ENCODE data around the gene CRKL. TPM values are rescaled to one million over a fixed set of nuclear protein-coding genes. Genes with fewer than 3 reads are reported as not detected.

CRKL gene
- total and polyA plus RNA-seq, 2 of the 4 experiments (the other 2 are of a cell fraction) = 20.6 to 35.5 TPM

DNA sequence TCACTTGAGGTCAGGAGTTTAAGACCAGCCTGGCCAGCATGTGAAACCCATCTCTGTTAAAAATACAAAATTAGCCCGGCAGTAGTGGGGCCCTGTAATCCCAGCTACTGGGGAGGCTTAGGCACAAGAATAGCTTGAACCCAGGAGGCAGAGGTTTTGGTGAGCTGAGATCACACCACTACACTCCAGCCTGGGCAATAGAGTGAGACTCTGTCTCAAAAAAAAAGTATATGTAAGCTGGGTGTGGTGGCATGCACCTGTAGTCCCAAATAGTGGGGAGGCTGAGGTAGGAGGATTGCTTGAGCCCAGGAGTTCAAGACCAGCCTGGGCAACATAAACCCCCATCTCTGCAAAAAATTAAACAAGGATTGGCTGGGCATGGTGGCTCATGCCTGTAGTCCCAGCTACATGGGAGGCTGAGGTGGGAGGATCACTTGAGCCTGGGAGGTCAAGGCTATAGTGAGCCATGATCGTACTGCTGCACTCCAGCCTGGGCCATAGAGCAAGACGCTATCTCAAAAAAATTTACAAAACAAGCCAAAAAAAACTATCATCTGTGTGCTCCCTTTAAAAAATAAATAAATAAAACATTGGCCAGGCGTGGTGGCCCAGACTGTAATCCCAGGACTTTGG is 10.8 kb downstream of the CRKL start:
- H3K56ac ChIP-seq (ENCODE audit: extremely low read depth, insufficient read depth, low read length) = no peak overlapping the region
- H3K27ac ChIP-seq (ENCODE audit: insufficient read depth, low read length) = no peak overlapping the region
- H3K9me1 ChIP-seq (ENCODE audit: insufficient read depth, low read length) = peaks cover 13% of the 10 kb centered on the region
- H2AK5ac ChIP-seq (ENCODE audit: low read depth, low read length) = no peak overlapping the region
- H2BK120ac ChIP-seq (ENCODE audit: low read depth, low read length) = no peak overlapping the region
- H2AFZ ChIP-seq (replicated peaks; ENCODE audit: low read length, poor library complexity) = no peak overlapping the region
- no TSS peak for BruUV-seq (replicated peaks)
- H3K4me3 ChIP-seq (ENCODE audit: insufficient read depth, low read depth, low read length) = no peak overlapping the region
- no peak overlapping the region for H3K23ac ChIP-seq (ENCODE audit: low read depth, low read length)
- H3K27me3 ChIP-seq (ENCODE audit: control insufficient read depth, insufficient read depth, low read length) = no peaks in the 10 kb centered on the region
- TF ChIP-seq BHLHE40 (IDR thresholded peaks at IDR 0.05; ENCODE audit: low read depth, low read length) = no peak
- no peak for TF ChIP-seq POLR2A (IDR thresholded peaks at IDR 0.05; ENCODE audit: low read depth, low read length)
- TF ChIP-seq, protein P1, sequence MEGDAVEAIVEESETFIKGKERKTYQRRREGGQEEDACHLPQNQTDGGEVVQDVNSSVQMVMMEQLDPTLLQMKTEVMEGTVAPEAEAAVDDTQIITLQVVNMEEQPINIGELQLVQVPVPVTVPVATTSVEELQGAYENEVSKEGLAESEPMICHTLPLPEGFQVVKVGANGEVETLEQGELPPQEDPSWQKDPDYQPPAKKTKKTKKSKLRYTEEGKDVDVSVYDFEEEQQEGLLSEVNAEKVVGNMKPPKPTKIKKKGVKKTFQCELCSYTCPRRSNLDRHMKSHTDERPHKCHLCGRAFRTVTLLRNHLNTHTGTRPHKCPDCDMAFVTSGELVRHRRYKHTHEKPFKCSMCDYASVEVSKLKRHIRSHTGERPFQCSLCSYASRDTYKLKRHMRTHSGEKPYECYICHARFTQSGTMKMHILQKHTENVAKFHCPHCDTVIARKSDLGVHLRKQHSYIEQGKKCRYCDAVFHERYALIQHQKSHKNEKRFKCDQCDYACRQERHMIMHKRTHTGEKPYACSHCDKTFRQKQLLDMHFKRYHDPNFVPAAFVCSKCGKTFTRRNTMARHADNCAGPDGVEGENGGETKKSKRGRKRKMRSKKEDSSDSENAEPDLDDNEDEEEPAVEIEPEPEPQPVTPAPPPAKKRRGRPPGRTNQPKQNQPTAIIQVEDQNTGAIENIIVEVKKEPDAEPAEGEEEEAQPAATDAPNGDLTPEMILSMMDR (conservative IDR thresholded peaks at IDR 0.05; ENCODE audit: low read depth, low read length) = no peak
- TF ChIP-seq RAD21 (IDR thresholded peaks at IDR 0.05; ENCODE audit: low read length) = no peak
- TF ChIP-seq RCOR1 (IDR thresholded peaks at IDR 0.05; ENCODE audit: insufficient replicate concordance, low read length) = no peak
- TF ChIP-seq MAZ (IDR thresholded peaks at IDR 0.05; ENCODE audit: borderline replicate concordance, low read depth, low read length) = no peak
- no peak for TF ChIP-seq CHD1 (IDR thresholded peaks at IDR 0.05; ENCODE audit: low read depth, low read length)
- TF ChIP-seq RFX5 (IDR thresholded peaks at IDR 0.05; ENCODE audit: low read depth, low read length) = no peak
- TF ChIP-seq MAFK (IDR thresholded peaks at IDR 0.05; ENCODE audit: low read depth, low read length) = no peak
- TF ChIP-seq NFE2L2 (IDR thresholded peaks at IDR 0.05; ENCODE audit: low read depth, low read length) = no peak
- TF ChIP-seq MXI1 (IDR thresholded peaks at IDR 0.05; ENCODE audit: borderline replicate concordance, low read depth, low read length) = no peak
- no peak overlapping the region for H3K4ac ChIP-seq (ENCODE audit: low read depth, low read length)
- H4K20me1 ChIP-seq (ENCODE audit: insufficient read depth, low read length) = peaks cover 99% of the 10 kb centered on the region
- no peak overlapping the region for H3K18ac ChIP-seq (ENCODE audit: low read depth, low read length)
- peaks cover 3% of the 10 kb centered on the region for H3K4me1 ChIP-seq (ENCODE audit: control insufficient read depth, insufficient read depth, low read length)
- no peaks in the 10 kb centered on the region for H3K9me3 ChIP-seq (ENCODE audit: control insufficient read depth, insufficient read depth, low read length)
- DNase-seq = no peak
- H3K4me2 ChIP-seq (ENCODE audit: low read depth, low read length) = no peak overlapping the region
- no peak overlapping the region for H3K14ac ChIP-seq (replicated peaks; ENCODE audit: low read depth, low read length)
- no peak overlapping the region for H2BK15ac ChIP-seq (ENCODE audit: low read depth, low read length)
- dilution Hi-C loops (cut with HindIII; ENCODE audit: low sequenced_read_pairs, unreplicated experiment) = no loop called here
- H2BK20ac ChIP-seq (ENCODE audit: low read depth, low read length) = no peak overlapping the region
- no peak overlapping the region for H2BK5ac ChIP-seq (ENCODE audit: low read depth, low read length, poor library complexity, severe bottlenecking)
- no peak for ATAC-seq (ENCODE audit: low read depth)
- CTCF ChIA-PET = no interaction called here
- no peak overlapping the region for H4K91ac ChIP-seq (ENCODE audit: insufficient read depth, low read depth, low read length)
- no peak overlapping the region for H4K5ac ChIP-seq (ENCODE audit: low read depth, low read length)
- H4K8ac ChIP-seq (ENCODE audit: low read depth in 2 of 2, low read length in 2 of 2) = no peak overlapping the region
- in situ Hi-C loops (cut with MboI; ENCODE audit: low sequenced_read_pairs) = no loop called here
- H3K79me1 ChIP-seq (ENCODE audit: low read depth in 1 of 2, low read length in 2 of 2) = peaks cover 5 to 62% of the 10 kb centered on the region in 2 experiments
- intact Hi-C loops (cut with micrococcal nuclease) = no loop called here
- no CpG with 5 or more reads among the region's 4 CpGs for WGBS, 2 experiments (ENCODE audit: extremely low coverage in 2 of 2, insufficient read length in 1 of 2)
- H3K36me3 ChIP-seq (ENCODE audit: control insufficient read depth, insufficient read depth, low read length) = peaks cover 4% of the 10 kb centered on the region
- no peak overlapping the region for H3K9ac ChIP-seq (ENCODE audit: low read depth, low read length)
- no peak overlapping the region for H2AK9ac ChIP-seq (replicated peaks; ENCODE audit: low read depth, low read length, poor library complexity)
- POLR2A ChIA-PET (ENCODE audit: unreplicated experiment) = no interaction called here

Measured in IMR-90 (cell line).